ENCODE measurements around the gene UNC45A. TPM values are rescaled to one million over a fixed set of nuclear protein-coding genes. Genes with fewer than 3 reads are reported as not detected.

UNC45A gene
- total RNA-seq, 1 experiment from 2014 or later, result 68.4 TPM

DNA sequence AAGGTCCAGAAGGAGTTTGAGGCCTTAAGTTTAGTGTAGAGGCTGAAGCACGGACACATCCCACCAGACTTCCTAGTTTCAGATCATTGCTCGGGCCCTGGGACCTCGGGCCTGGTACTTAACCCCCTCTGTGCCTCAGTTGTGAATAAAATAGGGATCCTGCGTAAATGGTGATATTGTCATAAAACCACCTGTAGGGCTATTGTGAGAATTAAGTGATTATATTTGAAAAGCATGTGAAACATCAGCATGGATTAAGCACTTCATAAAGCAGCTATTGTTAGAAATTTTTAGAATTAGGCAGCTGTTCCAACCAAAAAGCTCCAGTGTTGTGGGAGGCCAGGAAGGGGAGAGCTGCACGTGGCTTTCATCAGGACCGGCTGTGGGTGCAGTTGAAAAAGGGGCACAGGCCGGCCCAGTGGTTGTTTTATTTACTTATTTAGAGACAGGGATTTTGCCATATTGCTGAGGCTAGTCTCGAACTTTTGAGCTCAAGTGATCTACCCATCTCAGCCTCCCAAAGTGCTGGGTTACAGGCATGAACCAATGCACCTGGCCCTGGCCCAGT lies 24.0 kb downstream of the UNC45A start:
- ATAC-seq, result no peak
- Histone ChIP-seq H3K79me2 (ENCODE audit: low read length) (peaks cover 10% of the 10 kb centered on the region), H3K27me3 (ENCODE audit: low read length) (no peaks in the 10 kb centered on the region), H3K27ac (ENCODE audit: low read length) (no peak overlapping the region), H3K9me3 (ENCODE audit: low read length) (no peaks in the 10 kb centered on the region), H3K4me2 (ENCODE audit: low read length) (no peak overlapping the region), H3K4me3 (ENCODE audit: low read length) (no peak overlapping the region), H3K9me2 (replicated peaks; ENCODE audit: low read length) (no peaks in the 10 kb centered on the region), H2AFZ (ENCODE audit: low read length) (no peak overlapping the region), H3K9ac (ENCODE audit: low read length) (no peak overlapping the region), H3K4me1 (ENCODE audit: insufficient read depth, low read length) (peaks cover 19% of the 10 kb centered on the region), H4K20me1 (ENCODE audit: low read length) (no peaks in the 10 kb centered on the region), H3K36me3 (ENCODE audit: low read depth, low read length) (peaks cover 7% of the 10 kb centered on the region; the same call in 1 of the 2 replicates), H3F3A (ENCODE audit: low read length, unreplicated experiment) (no peaks in the 10 kb centered on the region)
- intact Hi-C loops (cut with micrococcal nuclease), result loop anchor here (5.0 kb wide), 2 partner anchors 33 to 63 kb away; partner anchors contain the start of genes PRC1 and VPS33B
- BruUV-seq (replicated peaks), result no TSS peak
- no peak for DNase-seq
- CTCF ChIA-PET, result no interaction called here
- TF ChIP-seq EZH2 (IDR thresholded peaks at IDR 0.05; ENCODE audit: low read length, unreplicated experiment) (no peak), EZH2phosphoT487 (IDR thresholded peaks at IDR 0.05; ENCODE audit: borderline replicate concordance, low read length) (no peak), CTCF (conservative IDR thresholded peaks at IDR 0.05; ENCODE audit: low read depth, low read length) (no peak)
- POLR2A ChIA-PET (ENCODE audit: unreplicated experiment), result no interaction called here

DNA sequence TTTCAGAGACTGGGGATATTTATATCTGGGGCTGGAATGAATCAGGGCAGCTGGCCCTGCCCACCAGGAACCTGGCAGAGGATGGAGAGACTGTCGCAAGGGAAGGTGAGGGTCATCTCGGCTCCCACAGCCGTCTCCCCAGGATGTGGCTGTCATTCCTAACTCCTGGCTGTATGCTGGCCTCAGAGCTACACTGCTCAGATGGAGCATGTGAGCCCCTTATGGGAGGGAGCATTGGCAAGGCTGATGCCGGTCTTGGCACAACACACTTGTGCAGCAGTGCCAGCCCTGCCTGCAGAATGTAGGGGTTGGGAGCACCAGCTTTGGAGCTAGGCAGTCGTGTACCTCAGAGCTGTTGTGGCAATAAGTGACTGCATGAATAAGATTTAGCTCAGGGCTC lies 24.8 kb downstream of the UNC45A start:
- intact Hi-C loops (cut with micrococcal nuclease), result loop anchor here (5.0 kb wide), 2 partner anchors 32 to 62 kb away; partner anchors contain the start of genes PRC1 and VPS33B
- Histone ChIP-seq H3K79me2 (ENCODE audit: low read length) (peaks cover 10% of the 10 kb centered on the region), H4K20me1 (ENCODE audit: low read length) (no peaks in the 10 kb centered on the region), H3K4me1 (ENCODE audit: insufficient read depth, low read length) (peaks cover 19% of the 10 kb centered on the region), H3K9me2 (replicated peaks; ENCODE audit: low read length) (no peaks in the 10 kb centered on the region), H3K27ac (ENCODE audit: low read length) (no peak overlapping the region), H3K9ac (ENCODE audit: low read length) (no peak overlapping the region), H3K4me3 (ENCODE audit: low read length) (no peak overlapping the region), H3F3A (ENCODE audit: low read length, unreplicated experiment) (no peaks in the 10 kb centered on the region), H3K4me2 (ENCODE audit: low read length) (no peak overlapping the region), H3K27me3 (ENCODE audit: low read length) (no peaks in the 10 kb centered on the region), H3K36me3 (ENCODE audit: low read depth, low read length) (peaks cover 7% of the 10 kb centered on the region; the same call in 1 of the 2 replicates), H2AFZ (ENCODE audit: low read length) (no peak overlapping the region), H3K9me3 (ENCODE audit: low read length) (no peaks in the 10 kb centered on the region)
- no peak for ATAC-seq
- POLR2A ChIA-PET (ENCODE audit: unreplicated experiment), result no interaction called here
- no TSS peak for BruUV-seq (replicated peaks)
- CTCF ChIA-PET, result no interaction called here
- no peak for DNase-seq
- no peak for TF ChIP-seq CTCF (conservative IDR thresholded peaks at IDR 0.05; ENCODE audit: low read depth, low read length)

DNA sequence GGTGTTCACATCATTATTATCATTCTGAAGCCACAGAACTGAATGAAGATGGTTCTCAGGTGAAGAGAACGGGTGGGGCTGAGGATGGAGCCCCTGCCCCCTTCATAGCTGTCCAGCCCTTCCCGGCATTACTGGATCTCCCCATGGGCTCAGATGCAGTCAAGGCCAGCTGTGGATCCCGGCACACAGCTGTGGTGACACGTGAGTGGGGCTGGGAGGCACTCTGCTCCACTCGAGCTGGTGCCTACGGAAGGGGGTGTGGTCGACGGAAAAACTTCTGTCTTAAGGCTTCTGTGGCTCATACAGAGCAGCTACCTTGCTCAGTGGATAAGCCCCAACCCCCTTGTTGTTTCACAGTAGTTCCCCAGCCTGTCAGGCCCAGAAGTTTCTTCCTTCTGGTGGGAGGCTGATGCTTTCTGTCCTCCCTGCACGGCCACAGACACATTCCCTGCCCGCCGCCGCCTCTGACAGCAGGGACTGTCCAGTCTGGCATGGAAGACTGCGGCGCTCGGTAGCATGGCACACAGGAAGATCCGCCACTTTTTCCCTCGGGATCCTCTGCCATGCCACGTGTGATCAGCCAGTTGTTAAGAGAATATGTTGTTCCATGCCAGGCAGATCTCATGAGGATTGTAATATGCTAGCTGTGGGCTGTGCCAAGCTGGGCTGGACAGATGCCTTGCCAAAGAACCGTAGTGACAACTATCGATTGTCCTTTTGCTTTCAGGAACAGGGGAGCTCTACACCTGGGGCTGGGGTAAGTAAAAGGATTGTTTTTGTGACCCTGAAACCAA lies 25.4 kb downstream of the UNC45A start:
- no peak for ATAC-seq
- no peak overlapping the region for H3K4me3 ChIP-seq (ENCODE audit: low read length)
- BruUV-seq (replicated peaks), result no TSS peak
- ChIA-PET CTCF (no interaction called here), POLR2A (ENCODE audit: unreplicated experiment) (no interaction called here)
- no peak overlapping the region for H2AFZ ChIP-seq (ENCODE audit: low read length)
- no peaks in the 10 kb centered on the region for H3F3A ChIP-seq (ENCODE audit: low read length, unreplicated experiment)
- H3K4me2 ChIP-seq (ENCODE audit: low read length), result no peak overlapping the region
- intact Hi-C loops (cut with micrococcal nuclease), result no loop called here
- no peaks in the 10 kb centered on the region for H3K9me3 ChIP-seq (ENCODE audit: low read length)
- no peaks in the 10 kb centered on the region for H4K20me1 ChIP-seq (ENCODE audit: low read length)
- no peak for DNase-seq
- peaks cover 7% of the 10 kb centered on the region; the same call in 1 of the 2 replicates for H3K36me3 ChIP-seq (ENCODE audit: low read depth, low read length)
- no peak overlapping the region for H3K9ac ChIP-seq (ENCODE audit: low read length)
- H3K79me2 ChIP-seq (ENCODE audit: low read length), result peaks cover 10% of the 10 kb centered on the region
- TF ChIP-seq CTCF (conservative IDR thresholded peaks at IDR 0.05; ENCODE audit: low read depth, low read length), result no peak
- peaks cover 18% of the 10 kb centered on the region for H3K4me1 ChIP-seq (ENCODE audit: insufficient read depth, low read length)
- no peaks in the 10 kb centered on the region for H3K9me2 ChIP-seq (replicated peaks; ENCODE audit: low read length)
- no peak overlapping the region for H3K27ac ChIP-seq (ENCODE audit: low read length)
- H3K27me3 ChIP-seq (ENCODE audit: low read length), result no peaks in the 10 kb centered on the region
